Measurements from ENCODE around the gene MAP3K20. TPM values are rescaled to one million over a fixed set of nuclear protein-coding genes. Genes with fewer than 3 reads are reported as not detected.
"Not testable (repeated sequence)": the region's sequence is repeated elsewhere in the genome, so short reads cannot be mapped to it uniquely, and the experiment has no call there.

MAP3K20 gene
- total and polyA plus RNA-seq, 2 donors (not counting 1 experiment from before 2014, with no cell fraction given), result 105 to 138 TPM

GRCh38 chr2:173037245-173038120 lies 38.2 kb upstream of the MAP3K20 start:
- no peaks in the 10 kb centered on the region for H3K27me3 ChIP-seq (ENCODE audit: control insufficient read depth, insufficient read depth, low read length)
- H3K4me2 ChIP-seq (ENCODE audit: extremely low read depth, insufficient read depth, low read length), result no peak overlapping the region
- H3K27ac ChIP-seq (ENCODE audit: insufficient read depth, low read length), result no peak overlapping the region
- no peaks in the 10 kb centered on the region for H4K20me1 ChIP-seq (ENCODE audit: control insufficient read depth, extremely low read depth, insufficient read depth, low read length)
- no peaks in the 10 kb centered on the region for H3K36me3 ChIP-seq (ENCODE audit: control insufficient read depth, insufficient read depth, low read length)
- TF ChIP-seq EZH2 (IDR thresholded peaks at IDR 0.05; ENCODE audit: low read length, missing control alignments), result no peak
- TF ChIP-seq CTCF (conservative IDR thresholded peaks at IDR 0.05 in 1 of 2, IDR thresholded peaks at IDR 0.05 in 1 of 2; ENCODE audit: low read depth in 1 of 2, low read length in 2 of 2), result no peak
- H3K9me3 ChIP-seq (ENCODE audit: control insufficient read depth, insufficient read depth, low read depth, low read length), result no peaks in the 10 kb centered on the region
- H3K4me3 ChIP-seq (replicated peaks in 1 of 4; ENCODE audit: control extremely low read depth in 1 of 4, insufficient read depth in 1 of 4, low read depth in 3 of 4, low read length in 4 of 4), result no peak overlapping the region
- DNase-seq (ENCODE audit: low read depth in 2 of 2), result peak; percentile 17 to 36
- no peak overlapping the region for H3K9ac ChIP-seq (ENCODE audit: insufficient read depth, low read length)
- no peaks in the 10 kb centered on the region for H3K4me1 ChIP-seq (ENCODE audit: control insufficient read depth, extremely low read depth, insufficient read depth, low read length)
- no peak overlapping the region for H2AFZ ChIP-seq (ENCODE audit: low read length)
- no peaks in the 10 kb centered on the region for H3K79me2 ChIP-seq (ENCODE audit: control insufficient read depth, insufficient read depth, low read length)

- H3K9me3 ChIP-seq (ENCODE audit: control insufficient read depth, insufficient read depth, low read depth, low read length); H4K20me1 ChIP-seq (ENCODE audit: control insufficient read depth, extremely low read depth, insufficient read depth, low read length); H3K27me3 ChIP-seq (ENCODE audit: control insufficient read depth, insufficient read depth, low read length); H3K9ac ChIP-seq (ENCODE audit: insufficient read depth, low read length); DNase-seq (ENCODE audit: low read depth in 2 of 2); H3K36me3 ChIP-seq (ENCODE audit: control insufficient read depth, insufficient read depth, low read length); H3K4me2 ChIP-seq (ENCODE audit: extremely low read depth, insufficient read depth, low read length); H3K4me3 ChIP-seq (replicated peaks in 1 of 4; ENCODE audit: control extremely low read depth in 1 of 4, insufficient read depth in 1 of 4, low read depth in 3 of 4, low read length in 4 of 4); H3K79me2 ChIP-seq (ENCODE audit: control insufficient read depth, insufficient read depth, low read length); H3K27ac ChIP-seq (ENCODE audit: insufficient read depth, low read length); H2AFZ ChIP-seq (ENCODE audit: low read length); H3K4me1 ChIP-seq (ENCODE audit: control insufficient read depth, extremely low read depth, insufficient read depth, low read length): not testable (repeated sequence)
These were observed 37.4 kb upstream of the MAP3K20 start for GRCh38 chr2:173038257-173038656.

- peaks cover 9% of the 10 kb centered on the region for H3K4me1 ChIP-seq (ENCODE audit: control insufficient read depth, extremely low read depth, insufficient read depth, low read length)
- no peaks in the 10 kb centered on the region for H3K9me3 ChIP-seq (ENCODE audit: control insufficient read depth, insufficient read depth, low read depth, low read length)
- H3K79me2 ChIP-seq (ENCODE audit: control insufficient read depth, insufficient read depth, low read length), result no peaks in the 10 kb centered on the region
- no peaks in the 10 kb centered on the region for H4K20me1 ChIP-seq (ENCODE audit: control insufficient read depth, extremely low read depth, insufficient read depth, low read length)
- no peak overlapping the region for H3K27ac ChIP-seq (ENCODE audit: insufficient read depth, low read length)
- H3K36me3 ChIP-seq (ENCODE audit: control insufficient read depth, insufficient read depth, low read length), result no peaks in the 10 kb centered on the region
- no peak for DNase-seq (ENCODE audit: low read depth in 2 of 2)
- H3K9ac ChIP-seq (ENCODE audit: insufficient read depth, low read length), result no peak overlapping the region
- no peak overlapping the region for H3K4me3 ChIP-seq (replicated peaks in 1 of 4; ENCODE audit: control extremely low read depth in 1 of 4, insufficient read depth in 1 of 4, low read depth in 3 of 4, low read length in 4 of 4)
- TF ChIP-seq EZH2 (IDR thresholded peaks at IDR 0.05; ENCODE audit: low read length, missing control alignments) (no peak), CTCF (conservative IDR thresholded peaks at IDR 0.05 in 1 of 2, IDR thresholded peaks at IDR 0.05 in 1 of 2; ENCODE audit: low read depth in 1 of 2, low read length in 2 of 2) (no peak)
- no peaks in the 10 kb centered on the region for H3K27me3 ChIP-seq (ENCODE audit: control insufficient read depth, insufficient read depth, low read length)
- H2AFZ ChIP-seq (ENCODE audit: low read length), result no peak overlapping the region
- no peak overlapping the region for H3K4me2 ChIP-seq (ENCODE audit: extremely low read depth, insufficient read depth, low read length)
These were observed 34.9 kb upstream of the MAP3K20 start for GRCh38 chr2:173040729-173041128.
